ENCODE measurements around the gene BTRC.

BTRC gene

DNA sequence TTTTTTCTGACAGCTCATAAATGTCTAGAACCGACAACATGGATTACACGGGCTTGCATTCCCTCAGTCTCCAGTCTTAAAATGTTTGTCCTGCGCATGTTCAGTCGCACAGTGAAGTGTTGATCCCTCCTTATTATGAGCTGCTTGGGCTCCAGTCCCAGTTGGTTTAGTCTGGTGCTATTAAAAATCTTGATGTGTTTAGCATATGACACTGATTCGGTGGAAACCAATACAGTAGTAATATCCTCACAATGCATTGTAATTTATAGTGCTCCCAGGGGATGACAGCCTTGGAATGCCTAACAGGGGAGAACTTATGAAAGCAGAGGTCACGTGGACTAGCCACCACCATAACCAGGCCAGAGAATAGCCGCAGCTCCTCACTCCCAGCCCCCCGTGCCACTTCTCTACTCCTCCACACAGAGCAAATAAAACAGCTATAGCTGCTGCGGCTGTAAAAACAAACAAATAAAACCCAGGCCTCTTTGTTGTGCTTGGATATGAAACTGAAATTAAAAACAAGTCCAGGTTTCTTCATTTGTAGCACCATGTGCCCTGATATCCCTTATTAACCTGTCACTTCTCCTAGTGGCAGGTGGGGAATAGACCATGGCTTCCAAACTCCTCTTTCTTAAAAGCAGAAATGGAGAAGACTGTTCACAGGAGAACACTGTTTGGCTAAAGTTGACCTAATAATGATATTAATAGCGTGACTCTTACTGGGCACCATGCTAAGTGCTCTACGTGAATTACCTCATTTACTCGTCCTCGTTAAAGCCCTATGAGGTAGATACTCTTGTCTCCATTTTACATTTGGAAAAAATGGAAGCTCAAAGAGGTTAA, 241.8 kb downstream of the BTRC start:
- DNase-seq = no peak

DNA sequence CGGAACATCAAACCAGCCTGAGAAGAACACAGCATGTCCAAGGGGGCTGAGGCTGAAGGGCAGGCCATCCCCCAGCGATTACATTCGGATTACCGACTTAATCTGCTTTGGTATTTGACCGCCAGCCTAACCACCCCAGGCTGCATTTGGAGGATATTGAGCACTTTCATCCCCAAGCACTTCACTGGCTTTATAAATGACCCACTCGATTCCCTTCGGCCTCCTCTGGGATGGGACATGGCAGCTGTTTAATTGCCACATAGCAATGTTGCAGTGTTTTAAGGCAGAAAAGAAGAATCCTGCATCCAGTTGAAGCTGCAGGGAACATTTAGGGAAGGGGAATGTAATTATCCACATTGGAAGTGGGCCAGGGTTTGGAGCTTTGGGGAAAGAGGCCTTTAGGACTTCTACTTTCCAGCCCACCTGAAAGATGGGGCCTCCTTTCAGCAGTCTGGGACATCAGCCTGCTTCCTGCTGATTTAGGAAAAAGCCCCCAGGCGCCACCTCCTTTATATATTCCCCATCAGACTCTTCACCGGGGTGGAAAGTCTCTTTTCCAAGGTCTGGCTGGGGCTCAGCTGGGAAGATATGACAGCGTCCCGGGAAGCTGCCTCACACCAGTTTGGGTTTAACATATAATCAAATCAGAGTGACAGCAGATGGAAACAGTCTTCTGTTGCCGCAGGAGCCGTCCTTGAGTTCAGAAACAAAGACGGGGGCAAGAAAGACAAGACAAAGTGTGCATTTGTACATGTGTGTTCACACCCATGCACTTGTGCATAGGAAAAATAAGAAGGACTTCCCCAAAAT, 243.3 kb downstream of the BTRC start:
- no peak for DNase-seq

- DNase-seq = no peak
Observed at GRCh38 chr10:101601541-101601940, 247.6 kb downstream of the BTRC start.

DNA sequence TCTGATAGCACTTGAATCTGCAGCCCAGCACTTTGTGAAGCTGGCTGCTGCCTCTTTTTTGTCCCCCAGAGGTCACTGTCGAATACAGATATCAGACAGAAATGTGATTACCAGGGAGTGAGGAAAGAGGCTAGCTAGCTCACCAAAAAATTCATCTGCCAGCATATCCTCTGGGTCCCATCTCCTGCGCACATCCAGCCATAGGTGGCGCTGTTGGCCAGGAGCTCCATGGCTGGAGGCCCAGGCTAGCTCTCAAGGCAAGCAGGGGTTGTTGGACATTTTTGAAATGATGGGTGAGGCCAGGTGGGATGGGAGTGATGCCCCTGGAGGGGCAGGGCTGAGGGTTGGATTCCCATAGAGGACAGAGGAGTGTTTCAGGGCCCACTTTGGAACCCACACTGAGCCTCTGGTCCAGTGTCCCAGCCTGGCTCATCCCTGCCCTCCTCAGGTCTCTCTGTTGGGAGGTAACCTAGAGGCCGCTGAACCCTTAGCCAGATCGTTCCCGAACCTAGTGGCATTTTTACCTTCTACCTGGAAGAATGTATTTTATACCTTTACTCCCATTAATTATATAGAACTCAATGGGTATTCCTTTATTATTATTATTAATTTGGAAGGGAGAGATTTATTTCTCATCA, 248.9 kb downstream of the BTRC start:
- DNase-seq = peak; percentile 86
